ENCODE measurements around the gene COQ8B. TPM values are rescaled to one million over a fixed set of nuclear protein-coding genes. Genes with fewer than 3 reads are reported as not detected.

The COQ8B gene
- total and polyA plus RNA-seq, 2 donors from 2014 or later, result 45.8 to 55.3 TPM

- H3K9ac ChIP-seq (ENCODE audit: low read length in 3 of 3), result no peak overlapping the region
- no peak for FAIRE-seq
These were observed 46.8 kb upstream of the COQ8B start for GRCh38 chr19:40763526-40763925.

GRCh38 chr19:40762754-40763470 is 46.2 kb upstream of the COQ8B start:
- DNase-seq, result no peak
- intact Hi-C loops (cut with DNase I), result no loop called here
- Histone ChIP-seq H3K9ac (ENCODE audit: low read length in 3 of 3) (no peak overlapping the region), H3K36me3 (ENCODE audit: control insufficient read depth in 2 of 3, insufficient read depth in 3 of 3, low read length in 3 of 3) (peaks cover 16 to 69% (median 53%) of the 10 kb centered on the region in 3 donors), H3K9me3 (ENCODE audit: control insufficient read depth in 2 of 3, insufficient read depth in 1 of 3, low read length in 3 of 3) (no peaks in the 10 kb centered on the region), H3K4me3 (ENCODE audit: low read length in 3 of 3) (no peak overlapping the region), H3K27ac (ENCODE audit: low read depth in 2 of 2, low read length in 2 of 2) (no peak overlapping the region), H3K27me3 (ENCODE audit: control insufficient read depth, insufficient read depth, low read length) (no peaks in the 10 kb centered on the region), H3K4me1 (ENCODE audit: control insufficient read depth in 2 of 3, insufficient read depth in 2 of 3, low read depth in 1 of 3, low read length in 3 of 3) (no peaks in the 10 kb centered on the region)
- no peak for FAIRE-seq
- no peak for TF ChIP-seq CTCF (IDR thresholded peaks at IDR 0.05; ENCODE audit: borderline replicate concordance, extremely low read depth, insufficient read depth)

More at GRCh38 chr19:40763526-40763925, 46.8 kb upstream of the COQ8B start:
- peaks cover 16 to 64% (median 48%) of the 10 kb centered on the region in 3 donors for H3K36me3 ChIP-seq (ENCODE audit: control insufficient read depth in 2 of 3, insufficient read depth in 3 of 3, low read length in 3 of 3)
- no peaks in the 10 kb centered on the region for H3K4me1 ChIP-seq (ENCODE audit: control insufficient read depth in 2 of 3, insufficient read depth in 2 of 3, low read depth in 1 of 3, low read length in 3 of 3)
- no peaks in the 10 kb centered on the region for H3K9me3 ChIP-seq (ENCODE audit: control insufficient read depth in 2 of 3, insufficient read depth in 1 of 3, low read length in 3 of 3)
- intact Hi-C loops (cut with DNase I), result no loop called here
- no peaks in the 10 kb centered on the region for H3K27me3 ChIP-seq (ENCODE audit: control insufficient read depth, insufficient read depth, low read length)
- no peak overlapping the region for H3K27ac ChIP-seq (ENCODE audit: low read depth in 2 of 2, low read length in 2 of 2)
- TF ChIP-seq CTCF (IDR thresholded peaks at IDR 0.05; ENCODE audit: borderline replicate concordance, extremely low read depth, insufficient read depth), result no peak
- DNase-seq, result no peak
- no peak overlapping the region for H3K4me3 ChIP-seq (ENCODE audit: low read length in 3 of 3)

- Histone ChIP-seq H3K9ac (ENCODE audit: low read length in 3 of 3) (no peak overlapping the region), H3K4me1 (ENCODE audit: control insufficient read depth in 2 of 3, insufficient read depth in 2 of 3, low read depth in 1 of 3, low read length in 3 of 3) (peaks cover 0 to 12% (median 2%) of the 10 kb centered on the region in 3 donors), H3K27me3 (ENCODE audit: control insufficient read depth, insufficient read depth, low read length) (no peaks in the 10 kb centered on the region), H3K36me3 (ENCODE audit: control insufficient read depth in 2 of 3, insufficient read depth in 3 of 3, low read length in 3 of 3) (peaks cover 17 to 59% (median 43%) of the 10 kb centered on the region in 3 donors), H3K9me3 (ENCODE audit: control insufficient read depth in 2 of 3, insufficient read depth in 1 of 3, low read length in 3 of 3) (no peaks in the 10 kb centered on the region), H3K27ac (ENCODE audit: low read depth in 2 of 2, low read length in 2 of 2) (no peak overlapping the region), H3K4me3 (ENCODE audit: low read length in 3 of 3) (no peak overlapping the region)
- intact Hi-C loops (cut with DNase I), result no loop called here
- TF ChIP-seq CTCF (IDR thresholded peaks at IDR 0.05; ENCODE audit: borderline replicate concordance, extremely low read depth, insufficient read depth), result no peak
- DNase-seq (no peak), FAIRE-seq (no peak)
These were observed 42.7 kb upstream of the COQ8B start for GRCh38 chr19:40759352-40759751.
